Stimulated activated naive CD4-positive, alpha-beta T cell treated with Interleukin-2 at 50 U/mL for 16 hours (primary cell): Measurements from ENCODE around the gene MAST4.

ENCODE experiments used
- DNase-seq: peaks from one replicate; lab custom pipeline; 2025; lab: John Stamatoyannopoulos, UW

The MAST4 gene

DNA sequence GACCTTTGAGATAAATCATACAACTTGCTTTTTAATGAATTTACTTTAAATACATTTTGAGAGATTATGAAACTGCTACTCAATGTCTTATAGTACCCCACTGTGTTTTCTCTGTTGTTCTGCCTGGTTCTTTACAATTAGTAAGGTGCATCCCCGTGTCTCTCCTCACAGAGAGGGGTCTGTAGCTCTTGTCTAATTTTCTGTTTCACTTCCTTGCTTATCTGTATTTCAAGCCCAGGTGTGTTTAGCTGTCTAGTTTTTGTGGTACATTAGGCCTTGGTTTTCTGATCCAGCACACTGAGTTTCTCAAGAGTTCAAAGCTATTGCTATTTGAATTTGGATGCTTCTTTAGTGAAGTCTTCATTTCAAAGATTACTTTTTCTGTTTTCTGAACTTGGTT is 105.1 kb downstream of the MAST4 start:
- DNase-seq: no peak

DNA sequence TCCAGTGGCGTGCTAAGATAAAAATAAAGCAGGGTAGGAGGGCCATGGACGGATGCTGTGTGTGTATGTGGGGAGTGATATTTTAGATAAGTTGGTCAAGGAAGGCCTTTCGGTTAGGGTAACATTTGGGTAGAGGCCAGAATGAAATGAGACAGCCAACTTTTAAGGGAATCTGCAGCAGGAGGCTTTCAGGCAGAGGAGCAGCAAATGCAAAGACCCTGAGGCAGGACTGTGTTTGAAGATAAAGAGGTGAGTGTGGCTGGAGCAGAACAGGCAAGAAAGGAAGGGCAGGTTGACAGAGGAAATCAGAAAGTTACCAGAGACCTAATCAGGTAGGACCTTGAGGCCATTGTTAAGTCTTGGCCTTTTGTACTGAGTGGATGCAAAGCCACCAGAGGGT is 106.2 kb downstream of the MAST4 start:
- no peak for DNase-seq

DNA sequence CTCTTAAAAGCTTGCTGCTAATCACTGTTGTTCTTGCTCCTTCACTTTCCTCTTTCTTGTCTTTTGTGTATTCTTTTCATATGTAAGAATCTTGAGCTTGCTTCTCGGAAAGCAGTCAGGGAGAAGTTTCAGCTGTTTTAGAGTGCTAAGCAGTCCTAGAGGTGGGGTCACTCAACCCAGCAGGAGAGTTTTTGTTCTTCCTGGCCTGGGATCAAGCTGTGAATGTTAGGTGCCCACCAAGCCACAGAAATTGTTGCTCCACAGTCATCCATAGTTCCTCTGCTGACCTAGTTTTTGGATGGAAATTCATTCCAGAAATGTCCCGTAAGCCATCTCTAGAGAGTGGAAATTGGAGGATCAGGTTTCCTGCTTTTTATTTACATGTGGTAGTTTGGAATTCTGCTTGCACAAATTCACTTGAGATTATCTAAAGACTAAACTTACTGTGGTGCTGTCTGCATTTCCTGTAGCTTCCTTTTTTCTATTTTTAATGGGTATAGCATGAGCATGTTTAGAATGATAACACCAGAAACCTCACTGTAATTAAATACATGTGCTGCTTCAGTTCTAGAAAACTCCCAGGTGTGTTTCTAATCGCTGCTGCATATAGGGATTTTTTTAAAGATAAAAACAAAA is 108.7 kb downstream of the MAST4 start:
- DNase-seq: no peak

DNA sequence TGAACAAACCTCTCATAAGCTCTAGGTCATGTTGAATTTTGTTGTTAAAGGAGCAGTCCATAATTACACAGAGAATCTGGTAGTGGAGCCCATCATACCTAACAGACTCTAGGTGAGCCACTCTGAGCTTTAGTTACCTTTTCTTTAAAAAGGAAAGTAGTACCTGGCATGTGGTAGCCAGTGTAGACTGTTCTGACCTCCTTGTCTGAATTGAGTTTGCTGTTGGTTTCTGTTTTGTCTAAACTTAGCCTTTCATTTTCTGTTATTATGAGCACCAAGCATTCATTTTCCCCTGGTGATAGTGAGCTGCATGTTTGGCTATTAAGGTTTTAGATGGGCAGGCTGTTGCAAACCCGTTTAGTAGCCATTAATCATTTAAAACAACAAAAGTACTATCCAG is 112.2 kb downstream of the MAST4 start:
- DNase-seq: no peak

DNA sequence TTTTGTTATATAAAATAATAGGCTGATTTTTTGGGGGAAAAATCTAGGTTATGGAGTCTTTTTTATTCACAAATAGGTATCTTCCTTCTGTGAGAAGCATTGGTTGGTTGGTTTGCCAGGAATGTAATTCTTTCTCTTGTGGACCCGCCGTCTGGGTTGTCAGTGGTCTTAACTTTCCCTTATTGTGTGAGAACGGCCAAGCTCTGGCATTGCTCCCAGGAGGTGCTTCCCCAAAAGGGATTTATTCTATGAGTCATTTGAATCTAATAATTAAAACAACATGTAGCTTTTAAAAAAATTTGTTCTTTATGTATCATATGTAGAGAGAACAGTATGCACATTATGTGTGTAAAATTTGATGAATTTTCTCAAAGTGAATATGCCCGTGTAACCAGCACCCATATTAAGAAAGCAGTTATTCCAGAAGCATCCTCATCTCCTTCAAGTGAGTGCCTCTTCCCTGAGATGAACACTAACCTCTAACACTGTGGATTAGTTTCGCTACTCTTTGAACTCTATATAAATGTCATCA is 114.4 kb downstream of the MAST4 start:
- DNase-seq: no peak

DNA sequence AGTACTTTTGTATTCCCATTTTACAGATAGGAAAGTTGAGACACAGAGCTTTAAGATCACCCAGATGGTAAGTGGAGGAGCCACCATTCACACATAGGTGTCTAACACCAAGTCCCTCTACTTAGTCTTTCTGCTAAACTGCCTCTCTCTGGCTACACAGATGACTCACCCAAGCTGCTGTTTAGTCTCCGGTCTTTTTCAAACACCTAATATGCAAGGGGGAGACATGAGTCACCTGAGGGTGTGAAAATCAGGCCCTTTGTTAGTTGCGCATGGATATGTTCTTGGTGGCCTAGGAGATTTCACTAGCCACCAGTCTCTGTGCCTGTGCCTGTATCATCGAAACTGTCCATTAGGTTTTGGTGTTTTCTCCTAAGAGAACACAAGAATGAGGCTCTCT is 117.8 kb downstream of the MAST4 start:
- no peak for DNase-seq

DNA sequence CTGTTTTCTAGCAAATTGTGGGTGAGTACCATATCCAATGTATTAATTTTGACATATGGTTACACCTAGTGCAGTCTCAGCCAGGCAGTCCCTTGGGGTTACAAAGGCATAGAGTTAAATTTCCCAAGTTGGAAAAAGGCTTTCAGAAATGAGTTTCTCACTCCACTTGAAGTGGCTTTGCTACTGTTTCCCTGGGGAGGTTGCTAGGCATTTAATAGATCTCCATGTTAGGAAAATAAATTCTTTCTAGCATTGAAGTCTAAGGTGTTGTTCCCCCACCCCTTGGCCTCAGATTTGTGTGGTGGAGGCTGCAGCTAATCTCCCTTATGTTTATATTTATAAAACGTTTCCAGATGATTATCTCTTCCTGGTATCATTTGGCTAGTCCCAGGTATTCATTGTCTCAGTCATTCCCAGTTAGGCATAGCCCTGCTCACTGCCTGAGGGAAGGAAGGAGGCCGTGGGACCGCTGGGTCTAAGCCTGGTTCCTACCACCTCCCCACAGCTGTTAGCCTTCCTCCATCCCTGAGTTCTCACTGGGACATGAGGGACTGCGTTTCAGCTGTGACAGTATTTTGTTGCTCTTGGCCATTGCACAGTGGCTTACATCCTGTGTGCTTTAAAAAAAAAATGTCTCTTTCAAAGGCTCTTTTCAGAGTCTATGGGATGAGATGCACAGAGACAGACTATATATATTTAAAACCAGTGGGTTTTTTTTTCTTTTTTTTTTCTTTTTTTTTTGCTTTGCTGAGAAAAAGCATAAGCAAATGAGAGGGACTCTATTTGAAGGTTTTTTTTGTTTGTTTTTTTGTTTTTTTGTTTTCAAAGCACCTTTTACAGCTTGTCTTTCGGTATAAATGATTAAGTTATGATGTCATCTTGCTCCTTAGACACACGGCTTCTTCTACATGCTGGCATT is 121.5 kb downstream of the MAST4 start:
- DNase-seq: no peak

DNA sequence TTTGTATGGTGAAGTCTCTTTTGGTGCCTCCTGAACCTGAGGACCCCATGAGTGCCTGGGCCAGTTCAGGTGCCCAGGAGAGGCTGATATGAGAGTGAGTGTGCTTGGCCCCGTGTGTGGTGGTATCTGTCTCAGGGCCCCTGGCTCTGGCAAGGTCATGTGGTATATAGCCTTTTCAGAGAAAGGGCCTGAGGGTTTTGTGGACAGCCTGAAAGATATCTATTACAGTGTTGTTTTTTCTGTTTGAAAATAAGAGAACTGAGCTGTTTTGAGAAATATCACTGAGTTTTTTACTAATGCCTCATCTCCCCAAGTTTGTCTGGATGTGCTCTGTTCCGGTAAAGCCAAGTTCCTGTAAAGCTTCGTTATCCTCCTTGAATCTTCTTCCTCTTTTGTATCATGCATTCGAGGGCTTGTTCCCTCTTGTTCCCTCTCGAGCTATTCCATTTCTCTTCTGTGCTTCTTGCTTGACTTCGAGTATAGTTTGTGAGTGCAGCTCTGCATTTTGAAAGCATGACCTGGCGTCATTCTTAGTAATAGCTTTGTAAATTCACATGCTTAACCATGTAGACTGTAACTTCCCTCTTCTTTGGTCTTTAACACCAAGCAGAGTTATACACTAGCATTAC is 122.3 kb downstream of the MAST4 start:
- DNase-seq: no peak

DNA sequence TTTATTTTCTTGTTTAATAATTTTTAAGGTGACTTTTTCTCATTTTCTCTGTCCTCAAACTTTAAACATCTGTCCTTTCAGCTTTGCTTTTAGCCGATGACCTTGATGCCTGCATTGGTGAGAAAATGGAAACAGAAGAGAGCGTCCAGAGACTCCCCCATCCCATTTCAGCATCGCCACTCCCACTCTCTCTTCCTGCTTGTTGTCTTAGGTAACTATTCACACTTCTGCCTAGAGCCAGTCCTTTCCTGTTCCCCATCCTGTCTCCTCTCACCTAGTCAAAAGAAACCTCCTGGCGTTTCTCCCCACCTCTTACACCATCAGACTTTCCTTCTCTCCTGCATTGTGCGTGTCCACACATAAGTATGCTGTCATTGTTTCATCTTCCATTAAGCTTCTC is 124.6 kb downstream of the MAST4 start:
- DNase-seq: no peak

DNA sequence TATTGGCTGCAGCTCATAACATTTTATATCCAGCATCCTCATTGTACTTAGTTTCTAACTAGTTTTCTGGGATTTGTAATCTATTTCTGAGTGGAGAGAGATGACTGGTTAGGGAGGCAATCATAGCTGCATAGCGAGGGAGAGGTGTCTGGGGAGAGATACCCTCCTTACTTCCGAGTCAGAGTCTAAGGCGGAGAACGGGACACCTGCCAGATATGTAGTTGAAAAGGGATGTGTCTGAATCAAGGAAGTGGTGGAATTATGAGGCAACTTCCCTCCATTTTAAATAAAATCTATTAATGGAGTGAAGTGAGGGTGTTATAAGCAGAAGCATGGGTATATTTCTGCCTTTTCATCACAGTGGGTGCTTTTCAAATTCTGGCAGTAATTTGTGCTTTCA is 126.5 kb downstream of the MAST4 start:
- no peak for DNase-seq

DNA sequence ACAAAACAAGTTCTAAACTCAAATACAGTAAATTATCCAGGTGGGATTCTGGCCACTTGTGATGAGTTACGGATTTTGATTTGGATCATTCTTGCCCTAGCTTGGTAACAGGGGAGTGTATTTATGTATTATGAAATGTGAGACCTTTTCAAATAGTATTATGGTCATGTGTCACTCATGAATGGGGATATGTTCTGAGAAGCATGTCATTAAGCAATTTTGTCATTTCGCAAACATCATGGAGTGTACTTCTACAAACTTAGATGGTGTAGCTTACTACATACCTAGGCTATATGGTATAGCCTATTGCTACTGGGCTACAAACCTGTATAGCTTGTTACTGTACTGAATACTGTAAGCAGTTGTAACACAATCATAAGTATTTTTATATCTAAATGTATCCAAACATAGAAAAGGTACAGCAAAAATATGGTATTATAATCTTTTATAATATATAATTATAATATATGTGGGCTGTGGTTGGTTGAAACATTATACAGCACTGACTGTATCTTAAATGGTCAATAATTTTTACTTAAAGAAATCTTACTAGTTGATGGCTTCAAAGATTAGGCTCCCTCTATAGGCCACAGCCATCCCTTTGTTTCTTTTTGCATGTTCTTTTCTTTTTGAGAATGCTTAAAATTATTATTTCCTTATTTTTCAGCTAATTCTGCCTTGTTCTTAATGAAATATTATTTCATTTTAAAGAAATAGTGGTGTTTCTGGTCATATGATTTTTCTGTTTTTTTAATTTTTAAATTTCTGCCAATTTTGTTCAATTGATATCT is 128.4 kb downstream of the MAST4 start:
- no peak for DNase-seq

DNA sequence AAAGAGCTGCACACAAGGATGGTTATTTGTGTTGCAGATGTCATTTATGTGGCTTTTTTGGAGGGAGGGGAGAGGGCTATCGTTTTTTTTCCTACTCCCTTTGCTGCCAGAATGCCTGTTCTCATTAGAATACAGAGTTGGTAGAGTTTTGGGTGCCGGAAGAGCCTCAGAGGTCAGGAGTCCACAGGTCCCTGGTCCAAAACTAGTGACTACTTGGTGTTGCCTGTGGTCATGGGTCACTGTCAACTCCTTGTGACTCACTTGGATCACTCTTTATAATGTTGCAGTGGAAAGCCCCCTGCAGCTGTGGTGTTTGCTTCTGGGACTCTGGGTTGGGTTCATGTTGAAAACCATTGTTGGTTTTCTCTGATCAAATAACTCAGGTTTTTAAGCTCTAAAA is 131.4 kb downstream of the MAST4 start:
- no peak for DNase-seq

DNA sequence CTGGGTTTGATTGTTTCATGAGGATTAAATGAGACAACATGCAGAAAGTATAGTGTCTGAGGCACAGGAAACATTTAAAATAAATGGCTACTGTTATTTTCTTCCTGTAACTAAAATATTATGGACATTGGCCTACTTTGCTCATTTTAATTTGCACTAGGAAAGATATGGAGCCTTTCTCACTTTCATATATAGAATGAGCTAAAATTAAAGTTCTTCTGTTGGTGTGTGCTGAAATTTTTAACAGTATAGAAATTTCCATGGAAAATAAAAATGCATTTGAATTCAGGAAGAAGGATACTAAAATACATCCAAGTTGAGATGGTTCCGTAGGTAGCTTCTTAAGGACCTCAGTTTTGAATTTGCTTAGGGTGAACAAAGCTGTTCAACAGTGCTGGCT is 131.9 kb downstream of the MAST4 start:
- no peak for DNase-seq

DNA sequence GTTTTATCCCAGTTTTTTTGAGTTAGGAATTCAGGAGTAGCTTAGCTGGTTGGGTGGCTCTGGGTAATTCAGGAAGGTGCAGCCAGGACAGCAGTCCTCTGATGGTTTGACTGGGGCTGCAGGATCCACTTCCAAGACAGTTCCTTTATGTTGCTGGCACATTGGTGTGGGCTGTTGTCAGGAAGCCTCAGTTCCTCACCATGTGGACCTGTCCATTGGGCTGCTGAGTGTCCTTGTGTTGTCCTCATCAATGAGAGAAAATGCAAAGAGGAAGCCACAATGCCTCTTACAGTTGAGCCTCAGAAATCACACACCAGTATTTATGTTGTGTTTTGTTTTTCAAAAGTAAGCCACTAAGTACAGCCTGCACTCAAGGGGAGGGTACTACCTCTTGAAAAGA is 140.9 kb downstream of the MAST4 start:
- no peak for DNase-seq

DNA sequence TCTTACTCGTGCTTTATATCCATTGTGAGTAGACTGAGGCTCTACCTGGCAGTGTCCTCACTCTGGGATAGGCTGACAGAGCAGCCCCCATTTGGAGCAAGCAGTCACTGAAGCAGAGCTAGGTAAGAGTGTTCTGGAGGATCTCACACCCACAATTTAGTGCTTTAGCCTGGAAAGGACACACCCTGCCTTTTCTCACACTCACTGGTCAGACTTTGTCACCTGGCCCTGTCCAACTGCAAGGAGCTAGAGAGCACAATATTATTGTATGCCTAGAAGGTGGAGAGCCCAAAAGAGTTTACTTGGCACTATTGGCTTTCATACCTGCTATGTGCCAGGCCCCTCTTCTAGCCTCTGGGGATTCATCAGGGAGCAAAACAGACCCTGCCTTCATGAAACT is 141.9 kb downstream of the MAST4 start:
- DNase-seq: no peak

DNA sequence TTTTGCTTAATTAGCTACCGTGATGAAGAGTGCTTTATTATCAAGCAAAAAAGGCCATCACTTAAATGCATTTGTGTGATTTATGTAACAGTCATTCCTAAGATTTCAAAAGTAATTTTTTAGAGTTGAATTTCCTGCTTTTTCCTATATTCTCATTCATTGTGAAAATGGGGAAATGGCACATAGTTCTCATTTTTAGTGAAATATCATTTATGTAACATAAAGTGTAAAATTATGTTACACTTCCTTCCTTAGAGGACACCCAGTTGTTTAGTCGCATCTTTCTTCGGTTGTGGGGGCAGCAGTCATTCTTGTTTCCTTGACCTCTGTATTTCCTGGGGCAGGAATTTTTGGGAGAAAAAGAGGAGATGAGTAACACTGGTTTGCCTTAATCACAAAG is 142.8 kb downstream of the MAST4 start:
- DNase-seq: no peak

DNA sequence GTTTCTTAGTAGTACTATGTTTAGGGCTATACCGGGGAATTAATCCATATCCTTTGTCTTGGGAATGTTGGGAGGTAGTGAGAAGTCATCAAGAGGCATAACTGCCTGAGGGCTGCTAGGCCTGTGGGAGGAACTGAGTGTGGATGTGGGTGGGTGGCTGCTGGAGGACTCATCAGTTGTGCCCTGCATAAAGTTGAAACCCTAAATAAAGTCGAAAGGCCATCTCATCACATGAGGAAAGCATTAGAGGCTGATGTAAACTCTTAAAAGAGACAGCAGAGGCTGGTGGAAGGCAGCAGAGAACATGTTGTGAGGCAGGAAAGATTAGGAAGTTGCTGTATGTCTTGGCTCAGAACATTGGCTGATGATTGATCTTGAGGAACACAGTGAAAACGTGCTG is 143.8 kb downstream of the MAST4 start:
- DNase-seq: no peak

DNA sequence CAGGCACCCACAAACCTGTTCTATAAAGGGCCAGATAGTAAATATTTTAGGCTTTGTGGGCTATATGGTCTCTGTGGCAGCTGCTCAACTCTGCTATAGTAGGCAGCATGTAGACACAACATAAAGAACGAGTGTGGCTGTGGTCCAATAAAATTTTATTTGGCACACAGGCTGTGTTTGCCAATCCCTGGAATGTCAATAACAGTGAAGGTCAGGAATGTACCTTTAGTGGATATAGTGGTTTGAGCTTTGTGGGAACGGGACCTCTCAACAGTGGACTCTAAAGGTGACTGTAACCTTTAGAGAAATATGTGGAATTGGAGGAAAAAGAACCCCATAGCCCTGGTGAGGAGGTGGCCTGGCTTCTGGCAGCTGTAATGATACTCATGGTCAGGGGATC is 145.2 kb downstream of the MAST4 start:
- DNase-seq: no peak

DNA sequence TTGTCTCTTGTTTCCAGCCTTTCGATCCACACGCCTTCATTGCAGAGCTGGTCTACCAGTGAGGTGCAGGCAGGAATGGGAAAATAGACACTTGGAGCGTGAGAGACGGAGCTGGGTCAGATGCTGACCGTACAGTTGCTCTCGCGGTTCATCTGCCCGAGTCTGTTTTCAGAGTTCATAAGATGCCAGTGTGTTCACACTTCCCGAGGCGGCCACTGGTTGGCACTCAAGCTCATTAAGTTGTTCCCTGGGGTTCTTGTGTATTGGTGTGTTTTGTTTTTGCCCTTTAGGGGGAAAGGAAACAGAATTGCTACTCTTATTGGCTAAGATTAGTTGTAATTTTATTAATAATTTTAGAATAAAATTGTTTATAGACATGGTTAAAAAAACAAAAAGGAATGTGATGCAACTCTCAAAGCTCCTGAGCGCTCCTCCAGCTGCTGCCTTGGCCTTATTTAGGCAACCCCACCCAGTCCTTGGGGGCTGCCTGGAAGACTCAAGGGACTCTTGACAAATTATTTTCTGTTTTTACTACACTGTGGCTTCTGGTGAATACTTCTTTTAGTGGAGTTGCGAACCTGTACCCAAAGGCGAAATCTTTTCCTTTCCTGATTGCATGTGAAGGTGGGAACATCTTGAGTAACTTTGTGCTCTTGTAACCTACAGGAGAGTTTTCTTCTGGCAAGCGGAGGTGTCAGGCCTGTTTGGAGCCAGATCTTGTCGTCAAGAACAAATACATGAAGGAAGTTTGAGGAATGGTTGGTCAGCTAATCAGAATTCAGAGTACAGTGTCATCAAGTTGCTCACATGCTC is 146.1 kb downstream of the MAST4 start:
- DNase-seq: no peak

DNA sequence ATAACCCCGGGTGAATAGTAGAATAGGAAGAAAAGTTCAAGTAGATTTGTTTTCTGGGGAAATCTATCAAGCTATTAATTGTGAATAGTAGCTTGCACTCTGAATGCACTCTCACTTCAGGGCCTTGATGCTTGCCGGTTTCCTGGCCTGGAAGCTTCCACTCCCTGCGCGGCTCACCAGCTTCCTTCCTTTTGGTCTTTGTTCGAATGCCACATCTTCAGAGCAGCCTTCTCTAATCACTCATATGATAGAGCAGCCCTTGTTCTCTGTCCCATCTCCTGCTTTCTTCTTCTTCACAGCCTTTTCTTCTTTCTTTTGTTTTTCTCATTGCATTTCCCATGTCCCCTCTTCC is 146.7 kb downstream of the MAST4 start:
- DNase-seq: no peak

DNA sequence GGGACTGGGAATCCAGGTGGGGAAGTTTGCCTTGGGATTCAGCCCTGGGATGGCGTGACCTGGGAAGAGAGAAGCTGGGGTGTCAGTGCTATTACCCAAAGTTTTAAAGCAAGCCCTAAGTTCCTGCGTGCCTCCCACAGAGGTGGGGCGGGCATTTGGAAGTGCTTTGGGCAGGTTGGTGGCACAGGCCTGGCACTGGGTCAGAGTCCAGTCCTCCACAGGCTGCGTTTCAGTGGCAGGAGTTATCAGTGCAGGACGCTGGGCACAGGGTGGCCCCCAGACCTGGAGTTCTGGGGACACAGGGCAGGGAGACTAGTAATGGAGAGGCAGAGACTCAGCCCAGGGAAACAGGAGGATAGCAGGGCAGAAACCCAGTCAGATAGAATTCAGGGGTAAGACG is 147.2 kb downstream of the MAST4 start:
- DNase-seq: no peak
